Measurements from ENCODE around the gene TXNDC11.

TXNDC11 gene

GRCh38 chr16:11658896-11659708 is 83.6 kb downstream of the TXNDC11 start:
- no peak for DNase-seq (ENCODE audit: low read depth in 3 of 3)

GRCh38 chr16:11657556-11657955 is 85.1 kb downstream of the TXNDC11 start:
- no peak for DNase-seq (ENCODE audit: low read depth in 3 of 3)

- DNase-seq (ENCODE audit: low read depth in 3 of 3), result no peak
These were observed 87.0 kb downstream of the TXNDC11 start for GRCh38 chr16:11655655-11656054.

GRCh38 chr16:11651796-11652195 is 90.9 kb downstream of the TXNDC11 start:
- no peak for DNase-seq (ENCODE audit: low read depth in 3 of 3)

- DNase-seq (ENCODE audit: low read depth in 3 of 3), result no peak
These were observed 91.7 kb downstream of the TXNDC11 start for GRCh38 chr16:11650641-11651591.

GRCh38 chr16:11649276-11649675 is 93.4 kb downstream of the TXNDC11 start:
- no peak for DNase-seq (ENCODE audit: low read depth in 3 of 3)

GRCh38 chr16:11642765-11643116 is 99.9 kb downstream of the TXNDC11 start:
- DNase-seq (ENCODE audit: low read depth in 3 of 3), result no peak

- DNase-seq (ENCODE audit: low read depth in 3 of 3), result no peak
These were observed 101.5 kb downstream of the TXNDC11 start for GRCh38 chr16:11640987-11641817.

- DNase-seq (ENCODE audit: low read depth in 3 of 3), result no peak
These were observed 102.4 kb downstream of the TXNDC11 start for GRCh38 chr16:11639925-11640899.

- DNase-seq (ENCODE audit: low read depth in 3 of 3), result no peak
These were observed 103.6 kb downstream of the TXNDC11 start for GRCh38 chr16:11639008-11639562.

GRCh38 chr16:11638140-11638539 is 104.5 kb downstream of the TXNDC11 start:
- DNase-seq (ENCODE audit: low read depth in 3 of 3), result no peak

GRCh38 chr16:11637320-11637719 is 105.3 kb downstream of the TXNDC11 start:
- no peak for DNase-seq (ENCODE audit: low read depth in 3 of 3)

GRCh38 chr16:11636172-11636721 is 106.4 kb downstream of the TXNDC11 start:
- no peak for DNase-seq (ENCODE audit: low read depth in 3 of 3)

GRCh38 chr16:11635679-11636171 is 106.9 kb downstream of the TXNDC11 start:
- no peak for DNase-seq (ENCODE audit: low read depth in 3 of 3)

- DNase-seq (ENCODE audit: low read depth in 3 of 3), result no peak
These were observed 107.5 kb downstream of the TXNDC11 start for GRCh38 chr16:11635113-11635652.

- no peak for DNase-seq (ENCODE audit: low read depth in 3 of 3)
These were observed 108.3 kb downstream of the TXNDC11 start for GRCh38 chr16:11634312-11634711.

- no peak for DNase-seq (ENCODE audit: low read depth in 3 of 3)
These were observed 109.5 kb downstream of the TXNDC11 start for GRCh38 chr16:11633113-11633512.

- DNase-seq (ENCODE audit: low read depth in 3 of 3), result no peak
These were observed 110.2 kb downstream of the TXNDC11 start for GRCh38 chr16:11632455-11632939.

GRCh38 chr16:11631214-11631613 is 111.4 kb downstream of the TXNDC11 start:
- no peak for DNase-seq (ENCODE audit: low read depth in 3 of 3)

- DNase-seq (ENCODE audit: low read depth in 3 of 3), result no peak
These were observed 111.9 kb downstream of the TXNDC11 start for GRCh38 chr16:11630768-11631056.
